RWPE2 (cell line): Measurements from ENCODE around the gene KAZN.

ENCODE experiments used
- ATAC-seq: fragments of 200-7000 bp; cut with Tn5 transposase; 3 replicates; pipeline ENCODE4 v1.9.1; 2021; ENCODE audit warnings: low read depth
- DNase-seq: peaks from one replicate; pipeline ENCODE4 v3.0.0-alpha.2; 2020; ENCODE audit warnings: low spot score
- H3K27ac ChIP-seq: fragments of 450-650 bp; 2 replicates; pipeline ENCODE4 v1.5.1; 2017; ENCODE audit warnings: mild to moderate bottlenecking; ENCODE audit not compliant: poor library complexity, severe bottlenecking
- H3K27me3 ChIP-seq: fragments of 250-450 bp; sonication (Bioruptor Pico); 2 replicates; pipeline ENCODE4 v1.5.1; 2021; ENCODE audit warnings: mild to moderate bottlenecking, moderate library complexity; ENCODE audit not compliant: insufficient read depth, poor library complexity, severe bottlenecking
- H3K36me3 ChIP-seq: fragments of 250-450 bp; sonication (Bioruptor Pico); 2 replicates; pipeline ENCODE4 v1.5.1; 2020; ENCODE audit warnings: low read depth, mild to moderate bottlenecking, moderate library complexity
- H3K4me1 ChIP-seq: fragments of 250-450 bp; sonication (Bioruptor Pico); 2 replicates; pipeline ENCODE4 v1.5.1; 2021; ENCODE audit warnings: mild to moderate bottlenecking, moderate library complexity; ENCODE audit not compliant: insufficient read depth, poor library complexity, severe bottlenecking
- H3K4me3 ChIP-seq: fragments of 250-450 bp; sonication (Bioruptor Pico); 2 replicates; pipeline ENCODE4 v1.5.1; 2021; ENCODE audit warnings: mild to moderate bottlenecking, moderate library complexity; ENCODE audit not compliant: severe bottlenecking
- H3K9me3 ChIP-seq: fragments of 250-450 bp; sonication (Bioruptor Pico); 2 replicates; pipeline ENCODE4 v1.5.1; 2021; ENCODE audit warnings: mild to moderate bottlenecking, moderate library complexity; ENCODE audit not compliant: severe bottlenecking
- TF ChIP-seq, protein P1 (sequence below): fragments of 450-650 bp; IDR thresholded peaks from one replicate; pipeline ENCODE4 v1.5.1; 2017; ENCODE audit warnings: mild to moderate bottlenecking, moderate library complexity; ENCODE audit not compliant: poor library complexity, severe bottlenecking

Gene KAZN

DNA sequence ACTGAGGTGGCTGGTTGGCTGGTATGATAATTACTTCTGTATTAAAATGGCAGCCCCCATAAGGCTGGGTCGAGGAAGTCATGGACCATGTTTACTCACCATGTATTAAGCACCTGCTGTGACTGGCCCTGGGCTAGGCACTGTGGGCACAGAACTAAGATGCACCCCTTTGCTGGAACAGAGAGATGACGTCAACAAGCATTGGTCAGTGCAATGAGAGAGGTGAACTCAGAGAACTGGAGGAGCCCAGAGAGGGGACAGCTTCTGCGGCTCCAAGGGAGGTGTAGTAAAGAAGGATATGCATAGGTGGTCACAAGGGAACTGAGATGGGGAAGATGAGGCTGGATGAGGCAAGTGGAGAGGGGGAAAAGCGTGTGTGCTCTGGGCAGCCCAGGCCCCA is 88.7 kb downstream of the KAZN start:
- ATAC-seq, result no peak
- Histone ChIP-seq H3K4me3 (no peak overlapping the region), H3K36me3 (no peaks in the 10 kb centered on the region), H3K4me1 (no peaks in the 10 kb centered on the region), H3K27me3 (no peaks in the 10 kb centered on the region), H3K27ac (no peak overlapping the region), H3K9me3 (no peaks in the 10 kb centered on the region)
- DNase-seq, result no peak
- TF ChIP-seq, protein P1, sequence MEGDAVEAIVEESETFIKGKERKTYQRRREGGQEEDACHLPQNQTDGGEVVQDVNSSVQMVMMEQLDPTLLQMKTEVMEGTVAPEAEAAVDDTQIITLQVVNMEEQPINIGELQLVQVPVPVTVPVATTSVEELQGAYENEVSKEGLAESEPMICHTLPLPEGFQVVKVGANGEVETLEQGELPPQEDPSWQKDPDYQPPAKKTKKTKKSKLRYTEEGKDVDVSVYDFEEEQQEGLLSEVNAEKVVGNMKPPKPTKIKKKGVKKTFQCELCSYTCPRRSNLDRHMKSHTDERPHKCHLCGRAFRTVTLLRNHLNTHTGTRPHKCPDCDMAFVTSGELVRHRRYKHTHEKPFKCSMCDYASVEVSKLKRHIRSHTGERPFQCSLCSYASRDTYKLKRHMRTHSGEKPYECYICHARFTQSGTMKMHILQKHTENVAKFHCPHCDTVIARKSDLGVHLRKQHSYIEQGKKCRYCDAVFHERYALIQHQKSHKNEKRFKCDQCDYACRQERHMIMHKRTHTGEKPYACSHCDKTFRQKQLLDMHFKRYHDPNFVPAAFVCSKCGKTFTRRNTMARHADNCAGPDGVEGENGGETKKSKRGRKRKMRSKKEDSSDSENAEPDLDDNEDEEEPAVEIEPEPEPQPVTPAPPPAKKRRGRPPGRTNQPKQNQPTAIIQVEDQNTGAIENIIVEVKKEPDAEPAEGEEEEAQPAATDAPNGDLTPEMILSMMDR, result no peak

DNA sequence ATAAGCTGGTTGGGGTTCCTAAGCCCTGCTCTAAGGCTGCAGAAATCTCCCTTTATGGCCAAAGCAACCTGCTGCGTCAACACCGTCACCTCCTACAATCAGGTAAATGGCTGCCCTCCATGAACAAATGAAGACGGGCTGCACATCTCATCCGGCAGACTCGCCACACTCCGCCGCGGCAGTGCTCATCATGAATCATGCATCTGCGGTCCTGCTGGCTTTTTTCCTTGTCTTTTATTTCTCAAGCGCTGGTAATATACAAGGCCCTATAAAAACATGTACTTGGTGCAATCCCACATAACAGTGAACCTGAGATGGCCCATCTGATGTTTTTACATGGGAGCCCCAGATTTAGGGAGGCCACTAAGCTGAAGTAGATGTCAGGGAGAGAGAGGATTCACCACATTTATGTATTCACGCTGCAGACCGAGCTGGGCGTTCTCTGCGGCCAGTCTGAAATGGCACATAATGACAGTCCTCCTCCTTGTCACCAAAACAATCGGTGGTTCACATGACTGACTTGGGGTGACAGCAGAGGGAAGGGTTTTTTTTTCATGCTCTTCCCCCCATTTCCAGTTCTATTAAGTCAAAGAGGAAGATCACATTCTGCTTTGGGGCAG is 91.6 kb downstream of the KAZN start:
- DNase-seq (no peak), ATAC-seq (no peak)
- no peaks in the 10 kb centered on the region for H3K4me1 ChIP-seq
- TF ChIP-seq, protein P1, result no peak
- no peak overlapping the region for H3K27ac ChIP-seq
- H3K4me3 ChIP-seq, result no peak overlapping the region
- no peaks in the 10 kb centered on the region for H3K36me3 ChIP-seq
- no peaks in the 10 kb centered on the region for H3K9me3 ChIP-seq
- no peaks in the 10 kb centered on the region for H3K27me3 ChIP-seq

DNA sequence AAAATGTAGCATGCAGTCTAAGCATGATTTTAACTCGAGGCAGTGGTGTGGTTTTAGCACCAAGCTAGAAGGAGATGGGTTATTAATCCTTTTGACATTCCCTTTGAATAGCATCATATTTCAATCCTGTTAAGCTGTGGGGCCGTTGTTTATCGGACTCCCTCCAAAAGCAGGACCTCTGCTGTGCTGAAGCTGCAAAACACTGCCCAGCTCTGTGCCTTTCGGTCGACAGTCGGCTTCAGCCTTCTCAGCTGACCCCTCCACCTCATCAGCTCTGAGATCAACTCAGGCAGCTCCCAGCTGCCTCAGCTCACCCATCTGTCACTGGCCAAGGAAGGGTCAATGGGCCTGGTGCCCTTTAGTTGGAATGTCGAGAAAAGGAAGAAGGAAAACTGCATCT is 95.5 kb downstream of the KAZN start:
- ATAC-seq, result no peak
- DNase-seq, result no peak
- Histone ChIP-seq H3K4me3 (no peak overlapping the region), H3K9me3 (no peaks in the 10 kb centered on the region), H3K27me3 (no peaks in the 10 kb centered on the region), H3K27ac (no peak overlapping the region), H3K36me3 (no peaks in the 10 kb centered on the region), H3K4me1 (no peaks in the 10 kb centered on the region)
- TF ChIP-seq, protein P1, result no peak

DNA sequence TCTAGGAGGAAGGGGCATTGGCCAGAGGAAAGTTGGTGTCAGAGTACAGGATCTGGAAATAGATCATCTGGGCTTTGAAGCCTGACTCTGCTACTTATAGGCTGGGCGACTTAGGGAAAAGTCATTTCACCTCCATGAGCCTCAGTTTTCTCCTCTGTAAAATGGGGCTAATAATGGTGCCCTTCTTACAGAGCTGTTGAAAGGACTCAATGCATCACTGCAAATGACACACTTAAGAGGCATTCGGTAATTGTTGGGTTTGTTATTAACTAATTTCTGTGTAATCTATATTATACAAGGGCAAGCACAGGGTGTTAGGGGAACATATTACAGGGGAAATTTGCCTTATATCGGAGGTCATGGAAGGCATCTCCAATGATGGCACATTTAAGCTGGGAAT is 96.1 kb downstream of the KAZN start:
- Histone ChIP-seq H3K27ac (no peak overlapping the region), H3K4me3 (no peak overlapping the region), H3K4me1 (no peaks in the 10 kb centered on the region), H3K9me3 (no peaks in the 10 kb centered on the region), H3K36me3 (no peaks in the 10 kb centered on the region), H3K27me3 (no peaks in the 10 kb centered on the region)
- ATAC-seq (no peak), DNase-seq (no peak)
- TF ChIP-seq, protein P1, result no peak

DNA sequence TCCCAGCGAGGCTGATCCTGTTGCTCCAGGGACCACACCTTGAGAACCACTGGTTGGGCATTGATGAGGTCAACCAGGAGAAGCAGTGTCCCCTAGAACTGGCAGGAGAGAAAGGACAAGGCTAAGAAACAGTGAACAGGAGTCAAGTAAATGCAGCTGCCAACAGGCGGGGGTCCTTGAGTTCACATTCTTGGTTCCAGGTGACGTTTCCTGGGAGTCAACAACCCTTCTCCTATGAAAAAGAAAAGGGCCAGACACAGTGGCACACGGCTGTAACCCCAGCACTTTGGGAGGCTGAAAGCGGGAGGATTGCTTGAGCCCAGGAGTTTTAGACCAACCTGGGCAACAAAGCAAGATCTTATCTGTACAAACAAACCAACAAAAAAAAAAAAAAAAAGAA is 98.3 kb downstream of the KAZN start:
- no peak for ATAC-seq
- Histone ChIP-seq H3K9me3 (no peaks in the 10 kb centered on the region), H3K4me3 (no peak overlapping the region), H3K27ac (no peak overlapping the region), H3K36me3 (no peaks in the 10 kb centered on the region), H3K4me1 (no peaks in the 10 kb centered on the region), H3K27me3 (no peaks in the 10 kb centered on the region)
- TF ChIP-seq, protein P1, result no peak
- no peak for DNase-seq
